DMS79 treated with DMSO at 0.1 percent for 48 hours (cell line): Measurements from ENCODE around the gene GLIS1.

Experiments used
- DNase-seq: peaks from one replicate; lab custom pipeline; 2025; lab: John Stamatoyannopoulos, UW

The GLIS1 gene

DNA sequence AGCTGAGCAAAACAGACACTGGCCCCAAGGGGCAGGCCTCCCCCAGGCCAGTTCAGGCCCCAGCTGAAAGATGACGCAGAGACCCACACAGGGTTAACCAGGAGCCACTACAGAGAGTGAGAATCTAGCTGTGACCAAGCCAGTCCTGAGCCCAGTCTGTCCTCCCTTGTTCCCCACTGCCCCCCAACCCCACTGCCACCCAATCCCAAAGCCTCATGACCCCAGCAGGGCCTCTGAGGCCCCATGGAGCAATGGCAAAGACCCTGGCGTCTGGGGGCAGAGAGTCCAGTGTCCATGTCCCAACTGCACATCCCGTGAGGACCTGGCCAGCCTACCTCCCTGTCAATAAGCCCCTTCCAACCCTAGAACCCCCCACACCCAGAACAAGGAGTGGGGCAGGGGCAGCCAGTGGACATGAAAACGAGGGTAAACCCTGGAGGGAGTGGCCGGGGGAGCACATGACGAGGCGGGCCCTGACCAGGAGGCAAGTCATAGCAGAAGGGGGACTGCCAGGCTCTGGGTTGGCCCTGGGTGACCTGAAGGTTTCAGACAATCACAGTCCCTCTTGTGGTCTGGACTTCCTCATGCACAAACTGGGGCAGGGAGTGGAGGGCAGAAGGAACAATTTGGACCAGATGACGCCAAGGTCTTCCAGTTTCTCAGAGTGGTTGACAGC lies 100.5 kb downstream of the GLIS1 start:
- no peak for DNase-seq

DNA sequence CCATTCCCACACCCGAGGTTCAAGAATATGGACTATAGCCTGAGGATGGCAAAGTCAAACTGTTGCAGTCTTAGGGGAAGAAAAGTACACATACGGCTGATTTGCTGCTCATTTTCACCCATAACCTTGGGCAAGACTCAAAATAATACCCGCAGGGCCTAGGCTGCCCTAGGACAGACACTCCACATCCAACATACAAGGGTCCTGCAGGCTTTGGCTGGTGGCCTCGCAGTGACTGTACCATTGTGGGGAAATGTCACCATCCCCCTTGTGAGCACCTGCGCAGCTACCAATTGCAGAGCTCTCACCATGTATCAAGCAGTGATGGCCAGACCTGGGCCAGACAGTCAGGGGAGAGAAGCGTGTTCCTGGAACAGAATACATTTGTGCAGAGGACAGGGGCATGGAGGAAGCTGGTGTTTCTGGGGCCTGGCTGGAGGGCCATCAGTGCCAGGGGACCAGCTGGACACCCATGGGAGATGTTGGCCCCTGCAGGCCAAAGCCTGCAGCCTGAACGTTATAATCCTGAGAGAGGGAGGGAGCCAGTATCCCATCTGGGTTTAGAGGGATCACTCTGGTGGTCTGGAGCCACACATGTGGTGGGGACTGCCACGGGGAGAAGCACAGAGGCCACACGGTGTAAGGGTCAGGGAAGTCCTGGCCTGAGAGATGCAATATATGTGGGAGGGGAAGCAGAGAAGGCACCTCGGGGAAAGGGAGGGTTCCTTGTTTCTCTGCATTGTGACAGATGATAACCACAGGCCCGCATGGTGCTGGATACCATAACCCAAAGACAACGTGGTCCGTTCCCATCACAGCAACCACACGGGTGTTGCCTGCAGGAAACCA lies 101.2 kb downstream of the GLIS1 start:
- no peak for DNase-seq

DNA sequence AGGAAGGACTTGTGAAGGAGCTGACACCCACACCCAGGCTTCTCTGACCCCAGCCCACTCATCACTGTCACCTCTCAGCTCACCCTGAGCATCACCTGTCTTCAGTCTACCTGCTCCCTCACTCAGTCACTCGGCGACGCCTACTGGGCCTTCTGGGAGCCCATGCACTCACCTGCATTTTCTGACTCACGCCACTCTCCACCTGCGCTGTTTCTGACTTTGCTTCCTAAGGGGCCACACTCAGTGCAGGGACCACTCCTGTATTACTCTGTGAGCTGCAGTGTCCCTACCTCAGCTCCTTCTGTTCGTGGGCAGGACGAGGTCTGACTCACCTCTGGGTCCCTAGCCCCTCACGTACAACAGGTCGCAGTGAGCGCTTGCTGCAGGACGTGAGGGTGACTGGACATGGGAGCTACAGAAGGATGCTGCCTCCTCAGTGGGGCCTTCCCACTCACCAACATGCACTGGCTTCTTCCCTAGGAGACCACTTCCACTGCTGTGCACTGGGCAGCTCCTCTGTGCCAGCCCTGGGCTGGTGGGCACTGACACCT lies 102.3 kb downstream of the GLIS1 start:
- no peak for DNase-seq

DNA sequence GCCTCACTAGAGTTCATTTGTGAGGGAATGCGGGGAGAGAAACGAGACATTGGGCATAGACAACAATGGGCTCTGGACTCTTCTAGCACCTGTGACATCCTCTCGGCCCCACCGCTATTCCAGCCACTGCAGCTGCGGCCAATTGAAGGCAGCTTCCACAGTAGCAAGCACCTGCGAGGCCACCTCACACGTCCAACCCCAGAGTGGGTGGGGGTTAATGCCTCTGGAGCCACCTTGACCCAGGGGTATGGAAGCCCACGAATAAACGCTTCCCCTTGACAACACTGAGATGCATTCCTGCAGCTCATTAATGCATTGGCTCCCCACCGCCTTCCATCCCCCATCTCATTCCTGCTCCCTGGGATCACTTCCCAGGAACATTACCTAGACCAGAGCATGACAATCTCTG lies 104.4 kb downstream of the GLIS1 start:
- DNase-seq: no peak

DNA sequence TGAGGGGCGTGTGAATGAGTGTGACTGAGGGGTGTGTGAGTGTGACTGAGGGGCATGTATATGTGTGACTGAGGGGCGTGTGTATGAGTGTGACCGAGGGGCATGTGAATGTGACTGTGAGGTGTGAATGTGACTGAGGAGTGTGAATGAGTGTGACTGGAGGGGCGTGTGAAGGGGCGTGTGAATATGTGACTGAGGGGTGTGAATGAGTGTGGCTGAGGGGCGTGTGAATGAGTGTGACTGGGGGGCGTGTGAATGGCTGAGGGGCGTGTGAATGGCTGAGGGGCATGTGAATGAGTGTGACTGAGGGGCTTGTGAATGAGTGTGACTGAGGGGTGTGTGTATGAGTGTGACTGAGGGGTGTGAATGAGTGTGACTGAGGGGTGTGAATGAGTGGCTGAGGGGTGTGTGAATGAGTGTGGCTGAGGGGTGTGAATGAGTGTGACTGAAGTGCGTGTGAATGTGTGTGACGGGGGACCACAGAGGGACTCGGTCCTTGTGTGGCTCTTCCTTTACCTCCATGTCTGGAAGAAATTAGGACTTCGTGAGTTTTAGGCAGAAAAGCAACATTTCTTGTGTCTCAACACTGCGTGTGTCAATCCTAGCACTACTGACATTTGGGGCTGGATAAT lies 105.8 kb downstream of the GLIS1 start:
- DNase-seq: no peak

DNA sequence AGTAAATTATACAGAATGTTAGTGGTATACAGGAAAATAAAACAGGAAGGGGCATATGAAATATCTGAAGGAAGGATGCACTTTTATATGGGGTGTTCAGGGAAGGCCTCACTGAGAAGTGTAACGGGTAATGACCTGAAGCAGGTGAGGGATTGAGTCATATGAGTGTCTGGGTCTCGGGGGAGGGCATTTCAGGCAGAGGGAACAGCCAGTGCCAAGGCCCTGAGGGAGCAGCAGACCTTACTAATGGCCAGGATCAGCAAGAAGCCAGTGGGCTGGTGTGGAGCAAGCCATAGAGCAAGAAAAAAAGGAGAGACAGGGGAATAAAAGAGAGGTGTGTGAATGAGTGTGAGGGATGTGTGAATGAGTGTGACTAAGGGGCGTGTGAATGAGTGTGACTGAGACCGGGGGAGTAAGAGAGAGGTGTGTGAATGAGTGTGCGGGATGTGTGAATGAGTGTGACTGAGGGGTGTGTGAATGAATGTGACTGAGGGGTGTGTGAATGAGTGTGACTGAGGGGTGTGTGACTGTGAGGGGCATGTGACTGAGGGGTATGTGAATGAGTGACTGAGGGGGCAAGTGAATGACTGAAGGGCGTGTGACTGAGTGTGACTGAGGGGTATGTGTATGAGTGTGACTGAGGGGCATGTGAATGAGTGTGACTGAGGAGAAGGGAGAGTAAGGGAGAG lies 107.2 kb downstream of the GLIS1 start:
- DNase-seq: no peak

DNA sequence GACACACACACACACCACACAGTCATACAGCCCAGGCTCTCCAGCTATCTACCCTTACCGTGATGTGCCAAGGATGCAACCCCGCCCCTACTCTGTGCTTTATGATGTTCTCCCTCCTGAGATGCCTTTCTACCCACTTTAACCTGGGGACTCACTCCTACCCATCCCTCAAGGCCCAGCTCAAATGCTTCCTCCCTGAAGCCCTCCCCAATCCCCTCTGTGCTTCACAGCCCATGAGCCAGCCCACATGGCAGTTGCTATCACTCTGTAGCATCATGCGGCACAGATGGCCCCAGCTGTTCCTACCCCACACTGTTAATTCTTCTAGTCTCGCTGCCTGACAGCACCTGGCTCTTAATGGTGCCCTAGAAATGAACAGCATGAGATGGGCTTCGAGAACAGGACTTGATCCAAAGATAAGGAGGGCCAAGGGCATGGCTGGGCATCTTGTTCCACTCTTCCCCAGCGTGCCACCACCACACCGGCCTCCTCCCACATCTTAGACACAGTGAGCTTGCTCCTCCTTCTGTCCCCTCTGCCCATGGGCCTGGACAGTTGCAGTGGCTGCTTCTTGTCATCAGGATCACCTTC lies 109.8 kb downstream of the GLIS1 start:
- DNase-seq: no peak

DNA sequence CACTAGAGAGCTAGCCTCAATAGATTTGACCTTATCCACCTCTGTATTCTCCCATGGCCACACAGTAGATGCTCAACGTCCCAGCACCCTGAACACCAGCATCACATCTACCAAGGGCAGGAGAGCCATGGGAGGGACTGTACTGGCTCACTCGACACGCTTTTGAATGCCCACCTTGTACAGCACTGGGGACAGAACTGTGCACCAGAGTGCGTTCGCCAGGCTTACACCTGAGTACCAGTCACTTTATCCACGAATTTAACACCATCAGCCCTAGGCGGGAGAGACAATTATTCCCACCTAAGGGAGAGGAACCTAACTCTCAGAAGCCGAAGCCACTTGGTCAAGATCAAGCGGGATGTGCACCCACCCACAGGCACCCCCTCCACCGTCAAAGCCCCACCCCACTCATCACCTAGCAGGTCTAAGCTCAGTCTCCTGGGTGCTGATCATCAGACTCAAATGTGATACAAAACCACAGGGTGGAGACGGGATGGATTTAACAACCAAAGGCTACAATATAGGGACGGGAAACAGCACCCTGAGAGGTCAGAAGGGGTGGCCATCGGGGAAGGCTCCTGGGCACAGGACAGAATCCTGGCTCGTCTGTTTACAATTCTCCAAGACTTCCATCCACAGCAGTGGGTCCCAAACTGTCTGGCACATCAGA lies 110.5 kb downstream of the GLIS1 start:
- DNase-seq: no peak

DNA sequence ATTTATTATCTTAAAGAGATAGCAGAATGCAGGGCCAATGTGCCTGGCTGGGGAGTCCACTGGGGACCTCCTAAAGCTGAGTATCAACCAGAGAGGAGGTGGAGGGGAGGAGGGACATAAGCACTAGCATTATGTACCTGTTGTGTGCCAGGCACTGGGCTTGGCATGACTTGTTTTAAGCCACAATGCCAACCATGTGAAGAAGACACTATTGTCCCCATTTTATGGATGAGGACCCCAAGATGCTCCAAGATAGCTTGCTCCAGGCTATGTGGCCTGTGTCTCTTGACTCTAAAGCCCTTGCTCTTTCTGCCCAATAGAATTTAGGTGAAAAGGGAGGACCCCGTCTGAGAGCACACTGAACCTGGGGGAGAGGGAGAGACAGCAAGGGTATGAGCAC lies 111.3 kb downstream of the GLIS1 start:
- no peak for DNase-seq

DNA sequence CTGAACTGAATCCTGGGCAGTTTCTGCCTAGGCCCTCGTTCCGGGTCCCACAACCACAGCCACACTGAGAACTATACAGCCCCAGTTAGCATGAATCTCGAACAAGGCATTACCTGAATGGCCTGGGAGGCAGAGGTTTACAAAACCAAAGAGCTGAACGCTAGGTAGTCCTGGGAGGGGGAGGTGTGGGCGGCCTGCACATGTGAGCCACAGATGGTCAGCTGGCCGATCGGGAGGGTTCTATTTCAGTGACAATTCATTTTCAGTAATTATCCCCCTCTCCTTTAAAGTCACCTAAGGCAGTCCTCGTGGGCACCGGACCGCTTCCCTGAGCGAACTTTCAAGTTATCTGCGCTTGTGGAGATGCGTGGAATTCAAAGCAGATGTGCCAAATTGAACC lies 111.9 kb downstream of the GLIS1 start:
- no peak for DNase-seq

DNA sequence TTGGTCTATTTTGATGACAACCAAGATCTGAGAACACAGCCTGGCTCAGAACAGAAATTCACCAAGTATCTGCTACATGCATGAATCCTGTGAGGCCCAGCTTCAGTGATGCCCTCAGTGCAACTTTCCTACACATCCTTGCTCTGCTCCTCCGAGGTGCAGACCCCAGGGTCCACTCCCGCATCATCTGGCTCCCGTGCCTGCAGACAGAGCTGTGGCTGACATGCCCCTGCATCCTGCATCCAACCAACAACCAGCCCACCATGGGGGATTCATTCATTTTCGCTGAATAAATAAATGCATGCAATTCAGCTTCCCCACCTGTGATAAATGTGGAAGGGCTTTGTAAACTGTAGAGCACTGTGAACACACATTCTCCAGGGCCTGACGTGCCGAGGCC lies 112.3 kb downstream of the GLIS1 start:
- DNase-seq: no peak

DNA sequence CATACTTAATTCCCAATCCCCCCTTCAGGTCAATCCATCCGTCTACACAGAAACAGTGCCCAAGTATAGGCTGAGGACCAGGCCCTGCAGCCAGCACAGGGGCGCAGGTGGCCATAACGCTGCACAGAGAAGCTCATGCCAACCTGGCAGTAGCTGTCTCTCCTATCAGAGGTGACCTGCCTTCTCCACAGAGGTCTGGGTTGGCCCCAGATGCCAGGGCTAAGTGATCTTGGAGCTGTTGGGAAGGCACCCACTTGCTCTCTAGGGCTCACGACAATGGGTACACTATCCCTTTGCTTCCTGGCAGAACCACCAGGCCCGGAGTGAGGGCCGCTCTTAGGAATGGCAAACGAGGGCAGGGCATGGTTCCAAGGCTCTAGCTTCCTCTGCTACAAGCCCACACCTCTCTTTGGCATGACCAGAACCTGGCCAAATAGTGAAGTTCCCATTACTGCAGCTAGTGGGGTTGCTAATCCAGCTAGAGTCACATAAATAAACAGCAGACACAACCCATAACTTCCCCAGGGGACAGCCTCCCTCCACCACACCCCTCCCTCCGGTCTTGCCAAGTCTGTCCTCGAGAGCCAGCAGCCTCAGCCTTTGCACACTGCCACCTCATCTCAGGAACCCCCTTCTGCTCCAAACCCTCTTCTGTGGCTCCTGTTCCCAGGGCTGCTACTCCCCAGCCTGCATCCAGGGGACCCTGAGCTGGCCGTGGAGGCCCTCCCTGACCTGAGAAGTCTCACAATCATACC lies 113.0 kb downstream of the GLIS1 start:
- no peak for DNase-seq

DNA sequence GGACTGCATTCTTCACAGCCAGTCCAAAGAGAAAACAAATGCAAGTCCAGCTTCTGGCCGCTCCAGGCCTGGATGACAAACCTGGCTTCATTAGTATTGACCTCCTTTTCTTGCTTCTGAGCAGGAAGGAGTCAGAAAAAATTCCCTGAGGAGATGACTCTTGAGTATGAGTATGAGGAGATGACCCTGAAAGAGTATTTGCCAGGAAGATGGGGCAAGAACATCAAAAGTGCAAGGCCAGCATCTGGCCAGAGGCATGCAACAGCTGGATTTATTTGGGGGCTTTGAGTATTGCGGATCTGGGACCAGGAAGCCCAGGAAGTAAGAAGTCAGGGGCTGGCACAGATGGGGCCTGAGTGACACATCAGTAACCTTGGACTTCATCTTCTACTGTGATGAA lies 113.9 kb downstream of the GLIS1 start:
- DNase-seq: no peak

DNA sequence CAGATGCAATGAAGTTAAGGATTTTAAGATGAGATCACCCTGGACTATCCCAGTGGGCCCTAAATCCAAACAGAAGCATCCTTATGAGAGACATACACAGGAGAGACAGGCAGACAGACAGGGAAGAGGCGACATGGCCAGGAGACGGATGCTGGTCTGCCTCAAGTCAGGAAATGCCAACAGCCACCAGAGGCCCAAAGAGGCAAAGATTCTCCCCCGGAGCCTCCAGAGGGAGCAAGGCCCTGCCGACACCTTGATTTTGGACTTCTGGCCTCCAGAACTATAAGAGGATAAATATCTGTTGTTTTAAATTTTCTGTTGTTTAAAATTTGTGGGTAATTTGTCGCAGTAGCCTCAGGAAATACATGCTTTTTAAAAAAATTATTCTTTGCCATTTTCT lies 116.4 kb downstream of the GLIS1 start:
- DNase-seq: no peak

DNA sequence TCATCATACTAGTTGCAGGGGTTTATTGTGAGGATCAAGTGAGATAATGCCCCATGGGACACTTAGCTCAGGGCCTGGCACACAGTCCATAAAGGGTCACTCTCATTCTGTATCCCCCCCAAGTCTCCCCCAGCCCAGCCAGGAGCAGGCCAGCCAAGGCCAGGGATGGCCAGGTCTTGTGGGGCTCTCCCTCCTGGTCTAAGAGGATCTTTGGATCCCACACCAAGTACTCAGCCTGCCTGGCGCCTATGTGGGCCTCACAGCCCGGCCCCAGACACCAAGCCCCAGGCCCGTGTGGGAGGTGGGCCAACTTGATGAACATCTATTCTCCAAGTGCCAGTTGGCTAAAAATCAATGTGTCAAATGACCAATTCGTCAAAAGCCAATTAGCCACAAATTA lies 117.8 kb downstream of the GLIS1 start:
- no peak for DNase-seq

DNA sequence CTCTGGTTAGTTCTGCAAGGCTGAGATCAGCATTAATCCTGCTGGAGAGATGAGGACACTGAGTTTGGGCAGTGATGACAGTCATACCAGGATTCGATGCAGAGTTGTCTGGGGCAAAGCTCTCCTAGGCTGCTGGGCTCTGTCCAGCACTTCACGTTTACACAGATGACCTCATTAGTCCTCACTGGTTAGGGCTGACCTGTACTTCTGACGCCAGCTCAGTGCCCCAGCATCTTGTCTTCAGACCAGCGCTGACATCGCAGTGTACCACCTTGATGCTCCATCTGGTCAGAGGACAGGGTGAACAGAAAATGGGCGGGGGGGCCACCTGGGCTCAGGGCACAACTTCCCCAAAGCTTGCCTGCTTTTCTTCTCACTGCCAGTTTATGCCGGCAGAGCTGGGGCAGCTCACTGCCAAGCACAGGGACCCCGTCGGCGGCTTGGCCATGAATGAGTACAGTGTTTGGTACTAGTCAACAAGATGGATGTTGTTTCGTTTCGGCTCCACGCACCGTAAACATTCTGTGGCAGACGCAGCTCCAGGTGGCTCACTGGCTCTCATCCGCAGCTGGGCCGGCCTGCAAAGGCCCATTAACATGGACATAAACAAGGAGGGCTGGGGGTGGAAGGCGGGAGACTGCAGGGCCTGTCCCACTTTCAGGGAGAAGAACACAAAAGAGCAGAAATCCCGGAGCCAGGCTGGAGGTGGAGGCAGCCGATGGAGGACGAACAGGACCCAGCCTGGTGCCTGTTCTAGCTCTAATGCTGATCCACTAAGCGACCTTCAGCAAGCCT lies 118.7 kb downstream of the GLIS1 start:
- DNase-seq: peak; percentile 17

DNA sequence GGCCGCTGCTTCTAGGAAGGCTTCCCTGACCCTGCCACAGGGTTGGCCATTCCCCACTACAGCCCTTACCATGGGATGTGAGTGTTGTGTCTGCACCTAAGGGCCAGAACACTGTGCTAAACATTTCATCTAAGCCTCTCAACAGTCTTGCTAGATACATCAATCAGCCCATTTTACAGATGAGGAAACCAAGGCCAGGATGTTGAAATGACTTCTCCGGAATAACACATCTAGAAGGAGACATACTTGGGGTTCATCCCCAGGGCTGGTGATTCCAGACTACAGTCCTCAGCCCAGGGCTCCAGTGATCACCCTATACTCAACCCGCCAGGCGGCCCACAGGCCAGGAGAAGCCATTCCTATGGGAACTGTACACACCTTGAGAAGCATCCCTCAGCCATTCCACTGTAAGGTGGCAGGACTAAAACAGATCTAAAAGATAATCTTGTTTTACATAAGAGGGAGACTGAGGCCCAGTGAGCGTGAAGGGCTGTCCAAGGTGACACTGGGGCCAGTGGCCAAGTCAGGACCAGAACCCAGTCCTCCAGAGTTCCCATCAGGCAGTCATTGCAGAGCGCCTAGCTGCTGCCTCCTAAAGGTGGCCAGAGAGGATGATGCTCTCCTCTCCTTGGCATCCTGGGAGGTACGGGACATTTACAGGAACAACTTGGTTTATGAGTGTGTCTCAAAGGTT lies 119.5 kb downstream of the GLIS1 start:
- no peak for DNase-seq

DNA sequence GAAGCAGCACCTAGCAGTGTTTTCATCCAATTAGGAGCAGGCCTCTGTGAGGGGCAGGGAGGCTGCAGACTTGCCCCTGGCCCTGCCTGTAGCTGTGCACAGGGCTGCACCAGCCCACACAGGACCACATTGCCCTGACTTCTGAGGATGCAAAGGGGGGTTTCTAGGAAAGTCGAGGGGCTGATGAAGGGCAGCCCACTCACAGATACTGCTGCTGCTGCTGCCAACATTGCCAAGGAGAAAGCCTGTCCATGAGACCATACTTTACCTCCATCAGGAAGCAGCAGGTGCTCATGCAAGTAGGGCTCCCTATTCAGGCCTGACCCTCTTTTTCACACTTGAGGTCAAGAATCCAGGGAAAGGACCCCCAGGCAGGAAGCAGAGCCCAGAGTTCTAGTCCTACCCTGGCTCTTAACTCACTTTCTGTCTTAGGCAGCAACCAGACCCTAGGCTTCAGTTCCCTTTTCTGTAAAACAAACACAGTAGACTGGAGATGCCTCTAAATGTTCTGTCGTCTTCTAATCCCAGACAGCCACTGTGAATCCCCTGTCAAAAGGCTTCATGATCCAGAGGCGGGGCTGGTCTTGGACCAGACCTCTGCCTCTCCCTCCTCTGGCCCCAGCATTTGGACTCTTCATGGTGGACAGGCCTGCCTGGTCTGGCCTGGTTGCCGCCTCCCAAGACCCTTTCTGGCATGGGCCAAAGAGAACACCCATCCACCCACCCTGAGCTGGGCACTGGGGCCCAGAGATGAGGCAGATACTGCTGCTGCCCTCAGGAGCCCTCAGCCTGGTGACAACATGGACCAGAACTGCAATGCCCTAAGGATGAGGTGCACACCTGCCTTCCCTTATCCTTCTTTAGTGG lies 120.2 kb downstream of the GLIS1 start:
- no peak for DNase-seq
